Muscle of arm (tissue), 12 donors: ENCODE measurements around the gene COA3. TPM values are rescaled to one million over a fixed set of nuclear protein-coding genes. Genes with fewer than 3 reads are reported as not detected.
A peak's percentile ranks its signal among the peaks of the same experiment; 100 is the strongest.

Source experiments
- DNase-seq: peaks from one replicate; pipeline ENCODE4 v3.0.0-alpha.2; 2013
- polyA plus RNA-seq, 12 donors: library from polyadenylated mRNA; unstranded; fragments of 120-200 nt; gene quantifications; one replicate each; pipeline ENCODE4 v1.2.1, GENCODE V29; 2013; ENCODE audit not compliant: insufficient read length in 12 of 12

COA3 gene
- polyA plus RNA-seq, 12 donors: 45.3 to 64.9 (median 56.4) TPM; not detected in 1

DNA sequence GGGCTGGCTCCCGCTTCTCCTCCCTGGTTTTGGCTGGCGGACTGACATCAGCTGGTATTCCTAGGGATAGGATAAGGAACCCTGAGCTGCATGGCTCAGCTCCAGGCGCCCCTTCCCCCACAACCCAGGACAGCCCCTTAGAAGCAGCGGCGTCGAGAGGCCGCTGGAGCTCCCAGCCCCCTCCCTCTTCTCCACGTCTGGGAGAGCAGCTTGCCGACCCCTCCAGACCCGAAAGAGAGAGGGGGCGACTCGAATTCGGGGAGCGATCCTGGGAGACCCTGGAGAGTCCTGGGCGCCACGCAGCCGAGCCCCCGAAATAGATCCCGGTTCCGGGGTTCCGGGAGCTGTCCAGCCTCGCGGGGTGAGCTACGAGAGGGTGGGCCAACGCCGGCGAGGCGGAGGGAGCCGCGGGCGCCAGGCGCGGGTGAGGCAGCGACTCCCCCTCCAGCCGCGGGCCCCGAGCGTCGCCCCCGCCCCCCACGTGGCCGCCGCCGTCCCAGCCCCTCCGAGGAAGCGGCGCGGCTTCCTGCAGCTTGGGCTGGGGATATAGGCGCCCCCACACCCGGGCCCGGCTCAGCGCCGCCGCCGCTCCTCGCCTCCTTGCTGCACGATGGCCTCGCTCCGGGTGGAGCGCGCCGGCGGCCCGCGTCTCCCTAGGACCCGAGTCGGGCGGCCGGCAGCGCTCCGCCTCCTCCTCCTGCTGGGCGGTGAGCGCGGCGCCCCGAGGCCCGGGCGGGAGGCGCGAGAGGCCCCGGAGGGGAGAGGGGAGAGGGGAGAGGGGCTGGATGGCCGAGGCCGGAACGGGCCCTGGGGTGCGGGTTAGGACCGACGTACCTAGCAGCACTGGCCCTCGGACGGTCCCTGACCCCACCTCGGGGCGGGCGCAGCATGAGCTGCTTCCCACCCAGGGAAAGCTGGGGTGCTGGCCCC is 37.6 kb downstream of the COA3 start, which contains the start of gene RAMP2:
Gene RAMP2 (plus strand): TSS at position 576 of the 930 bp plus-strand sequence. CDS start 35 bp downstream, at position 611.
- no peak for DNase-seq

GRCh38 chr17:42759982-42760651 is 38.4 kb downstream of the COA3 start:
- no peak for DNase-seq

GRCh38 chr17:42754782-42755181 is 43.7 kb downstream of the COA3 start:
- no peak for DNase-seq

DNA sequence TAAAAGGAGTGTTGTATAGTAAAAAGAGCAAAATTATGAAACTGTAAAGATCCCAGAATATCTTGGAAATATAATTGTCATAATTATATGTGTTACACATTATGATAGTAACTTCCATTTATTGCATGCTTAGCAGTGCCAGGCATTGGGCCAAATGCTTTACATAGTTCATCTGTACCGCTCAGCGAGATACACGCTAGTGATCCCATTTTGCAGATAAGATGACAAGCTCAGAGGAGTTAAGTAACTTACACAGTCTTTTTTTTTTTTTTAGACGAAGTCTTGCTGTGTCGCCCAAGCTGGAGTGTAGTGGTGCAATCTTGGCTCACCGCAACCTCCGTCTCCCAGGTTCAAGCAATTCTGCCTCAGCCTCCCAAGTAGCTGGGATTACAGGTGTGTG is 46.9 kb downstream of the COA3 start:
- no peak for DNase-seq

DNA sequence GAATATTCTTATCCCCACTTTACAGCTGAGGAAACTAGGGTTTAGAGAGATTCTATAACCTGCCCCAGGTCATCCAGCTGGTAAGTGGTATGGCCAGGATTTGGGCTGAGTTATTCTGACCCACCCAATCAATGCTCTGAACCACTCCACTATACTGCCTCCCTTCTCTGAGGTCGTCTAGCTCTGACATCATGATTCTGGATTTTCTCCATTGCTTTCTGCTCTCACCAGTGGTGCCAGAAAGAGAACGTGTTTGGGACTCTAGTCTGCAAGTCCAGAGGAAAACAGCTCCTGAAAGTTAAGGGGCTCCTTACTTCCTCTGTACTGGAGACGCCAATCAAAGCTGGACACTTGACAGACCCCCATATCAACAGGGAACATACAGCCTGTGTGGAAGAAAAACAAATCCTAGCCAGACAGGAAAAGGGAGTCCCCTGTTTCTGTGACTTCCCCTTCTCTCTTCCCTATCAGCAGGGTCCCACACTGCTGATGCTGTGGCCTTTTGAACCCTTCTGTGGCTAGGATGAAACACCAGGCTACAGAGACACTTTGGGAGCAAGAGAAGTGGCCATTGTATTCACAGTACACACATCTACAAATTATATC is 47.7 kb downstream of the COA3 start:
- DNase-seq: peak; percentile 35

DNA sequence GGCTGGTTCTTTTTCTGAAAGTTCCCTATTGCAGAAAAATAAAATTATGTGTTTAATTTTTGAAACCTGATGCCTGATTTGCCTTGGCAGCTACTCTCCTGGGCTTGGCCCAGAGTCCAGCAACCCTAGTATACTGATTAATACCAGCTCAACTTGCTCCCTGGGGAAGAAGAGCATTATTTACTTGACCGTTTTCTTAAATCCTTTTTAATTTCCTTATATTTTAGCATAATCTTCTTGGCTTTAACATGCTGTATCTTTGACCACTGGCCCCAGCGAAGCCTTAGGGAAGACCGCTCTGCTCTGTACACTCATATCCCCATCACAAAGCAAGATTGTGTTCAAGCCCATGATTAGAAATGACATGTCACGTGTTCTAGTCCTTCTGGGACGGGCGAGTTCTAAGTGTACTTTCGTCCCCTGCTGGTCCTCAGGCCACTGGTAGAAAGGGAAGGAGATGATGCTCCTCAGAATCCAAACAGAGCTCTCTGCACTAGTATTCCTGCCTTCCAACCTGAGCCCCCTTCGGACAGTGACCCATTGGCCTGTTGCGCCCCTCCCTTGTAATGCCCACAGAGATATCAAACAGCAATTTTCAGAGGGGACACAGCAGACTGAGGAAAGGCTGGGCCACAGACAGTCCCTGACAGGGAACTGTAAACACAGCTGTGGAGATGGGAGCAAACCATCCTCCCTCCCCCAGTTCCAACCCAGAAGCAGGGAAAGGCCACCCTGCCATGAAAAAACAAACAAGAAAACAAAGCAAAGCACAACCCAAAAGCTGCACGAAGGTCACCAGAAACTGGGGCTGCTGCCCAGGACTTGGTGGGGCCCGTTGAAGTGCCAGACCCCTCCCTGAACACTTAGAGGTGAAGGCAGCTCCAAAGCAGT is 49.4 kb downstream of the COA3 start:
- DNase-seq: no peak

DNA sequence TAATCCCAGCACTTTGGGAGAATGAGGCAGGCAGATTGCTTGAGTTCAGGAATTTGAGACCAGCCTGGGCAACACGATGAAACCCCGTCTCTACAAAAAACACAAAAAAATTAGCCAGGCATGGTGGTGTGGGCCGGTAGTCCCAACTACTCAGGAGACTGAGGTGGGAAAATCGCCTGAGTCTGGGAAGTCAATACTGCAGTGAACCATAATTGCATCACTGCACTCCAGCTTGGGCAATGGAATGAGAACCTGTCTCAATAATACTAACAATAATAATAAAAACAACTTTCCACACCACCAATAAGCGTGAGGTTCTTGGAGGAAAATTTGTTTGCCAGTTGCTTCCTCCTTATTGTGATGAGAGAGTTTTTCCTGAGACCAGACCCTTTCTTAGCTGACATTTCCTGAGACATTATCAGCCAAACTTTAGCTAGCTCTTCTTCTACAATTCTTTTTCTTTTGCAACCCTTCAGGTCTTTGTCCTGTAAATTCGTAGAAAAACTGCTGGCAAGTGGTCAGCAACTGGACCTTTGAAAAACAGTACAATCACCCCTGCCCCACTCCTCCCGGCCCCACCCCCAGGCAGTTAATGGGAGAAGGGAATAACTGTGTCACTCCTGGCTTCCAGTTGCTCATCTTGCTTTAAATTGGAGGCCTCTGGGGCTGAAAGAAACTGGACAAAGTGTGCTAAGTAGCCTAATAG is 50.1 kb downstream of the COA3 start:
- peak; percentile 32 for DNase-seq

Other genes with a start within 250 kb of the COA3 start
- 1 to 10 TPM in 11 of 12 donors, not detected in 1; 1.6 to 5.2 (median 2.3) TPM for gene HSD17B1, start 245.8 kb downstream of the COA3 start, polyA plus RNA-seq
- 10 to 100 TPM in 11 of 12 donors, not detected in 1; 22.0 to 55.4 (median 26.0) TPM for gene COASY, start 236.6 kb downstream of the COA3 start, polyA plus RNA-seq
- 10 to 100 TPM in 11 of 12 donors, not detected in 1; 33.2 to 42.8 (median 37.5) TPM for gene MLX, start 231.6 kb downstream of the COA3 start, polyA plus RNA-seq
- gene PSMC3IP, start 221.0 kb downstream of the COA3 start, polyA plus RNA-seq: 10 to 100 TPM in 6 of 12 donors, 1 to 10 TPM in 4, not detected in 2; 8.1 to 19.7 (median 10.6) TPM
- gene RETREG3, start 189.3 kb downstream of the COA3 start, polyA plus RNA-seq: 10 to 100 TPM in 11 of 12 donors, not detected in 1; 26.3 to 40.9 (median 36.8) TPM
- 10 to 100 TPM in 11 of 12 donors, not detected in 1; 27.3 to 38.3 (median 33.6) TPM for gene TUBG1, start 189.0 kb downstream of the COA3 start, polyA plus RNA-seq
- 10 to 100 TPM in 11 of 12 donors, not detected in 1; 10.1 to 27.6 (median 12.1) TPM for gene TUBG2, start 139.4 kb downstream of the COA3 start, polyA plus RNA-seq
- gene PLEKHH3, start 121.7 kb downstream of the COA3 start, polyA plus RNA-seq: 10 to 100 TPM in 11 of 12 donors, not detected in 1; 21.0 to 70.2 (median 33.4) TPM
- 1 to 10 TPM in 6 of 12 donors, under 1 TPM in 4, not detected in 2; 0.78 to 2.7 (median 1.2) TPM for gene CCR10, start 116.9 kb downstream of the COA3 start, polyA plus RNA-seq
- 10 to 100 TPM in 8 of 12 donors, 1 to 10 TPM in 3, not detected in 1; 8.3 to 22.3 (median 11.4) TPM for gene CNTNAP1, start 116.2 kb downstream of the COA3 start, polyA plus RNA-seq
- 10 to 100 TPM in 11 of 12 donors, not detected in 1; 15.0 to 33.7 (median 22.3) TPM for gene EZH1, start 53.7 kb downstream of the COA3 start, polyA plus RNA-seq
- 100 to 1,000 TPM in 1 of 12 donors, 10 to 100 TPM in 10, not detected in 1; 60.4 to 120 (median 69.4) TPM for gene RAMP2, start 37.5 kb downstream of the COA3 start, polyA plus RNA-seq
- 10 to 100 TPM in 11 of 12 donors, not detected in 1; 25.0 to 46.1 (median 30.6) TPM for gene VPS25, start 25.3 kb downstream of the COA3 start, polyA plus RNA-seq
- gene WNK4, start 18.1 kb downstream of the COA3 start, polyA plus RNA-seq: 1 to 10 TPM in 2 of 12 donors, under 1 TPM in 8, not detected in 2; 0.32 to 3.3 (median 0.67) TPM
- 1 to 10 TPM in 4 of 12 donors, under 1 TPM in 6, not detected in 2; 0.30 to 2.1 (median 0.92) TPM for gene CNTD1, start 157 bp upstream of the COA3 start, polyA plus RNA-seq
- 10 to 100 TPM in 11 of 12 donors, not detected in 1; 36.0 to 57.1 (median 49.2) TPM for gene BECN1, start 25.6 kb upstream of the COA3 start, polyA plus RNA-seq
- gene PSME3, start 34.7 kb upstream of the COA3 start, polyA plus RNA-seq: 10 to 100 TPM in 11 of 12 donors, not detected in 1; 47.2 to 71.8 (median 54.4) TPM
- 1 to 10 TPM in 3 of 12 donors, under 1 TPM in 7, not detected in 2; 0.51 to 1.1 (median 0.89) TPM for gene AOC2, start 45.9 kb upstream of the COA3 start, polyA plus RNA-seq
- 10 to 100 TPM in 11 of 12 donors, not detected in 1; 14.4 to 22.0 (median 17.4) TPM for gene AOC3, start 52.5 kb upstream of the COA3 start, polyA plus RNA-seq
- under 1 TPM in 3 of 12 donors, not detected in 9; 0.04 to 0.28 (median 0.16) TPM for gene G6PC1, start 102.1 kb upstream of the COA3 start, polyA plus RNA-seq
- gene AARSD1, start 165.8 kb upstream of the COA3 start, polyA plus RNA-seq: 10 to 100 TPM in 11 of 12 donors, not detected in 1; 42.1 to 75.5 (median 48.0) TPM
- gene PTGES3L, start 181.4 kb upstream of the COA3 start, polyA plus RNA-seq: 10 to 100 TPM in 11 of 12 donors, not detected in 1; 17.2 to 89.5 (median 67.5) TPM
- gene RUNDC1, start 181.9 kb upstream of the COA3 start, polyA plus RNA-seq: 100 to 1,000 TPM in 1 of 12 donors, 10 to 100 TPM in 1, 1 to 10 TPM in 10; 7.0 to 111 (median 7.5) TPM
- 1,000 to 10,000 TPM in 11 of 12 donors, not detected in 1; 1,439 to 2,418 (median 2,314) TPM for gene RPL27, start 199.7 kb upstream of the COA3 start, polyA plus RNA-seq
- 10 to 100 TPM in 1 of 12 donors, 1 to 10 TPM in 10, not detected in 1; 3.0 to 15.5 (median 4.6) TPM for gene IFI35, start 208.1 kb upstream of the COA3 start, polyA plus RNA-seq
- 100 to 1,000 TPM in 1 of 12 donors, 10 to 100 TPM in 10, not detected in 1; 54.1 to 123 (median 65.8) TPM for gene VAT1, start 223.7 kb upstream of the COA3 start, polyA plus RNA-seq
- gene RND2, start 226.5 kb upstream of the COA3 start, polyA plus RNA-seq: 1 to 10 TPM in 3 of 12 donors, under 1 TPM in 7, not detected in 2; 0.29 to 1.5 (median 0.78) TPM